GM23338 (cell line): ENCODE measurements around the gene ERC2.

ENCODE experiments used
- CTCF ChIP-seq, 2 experiments: fragments of 200-600 bp in 1 of 2; sonication (generic) in 1 of 2; conservative IDR thresholded peaks; 2 replicates each; pipeline versions ENCODE4 v1.5.1 to v1.6.1; 2016 to 2017; ENCODE audit warnings: antibody characterized with exemption in 2 of 2, low read depth in 2 of 2, mild to moderate bottlenecking in 2 of 2, moderate library complexity in 1 of 2
- EZH2 ChIP-seq: fragments of 200-600 bp; sonication (generic); IDR thresholded peaks from one replicate; pipeline ENCODE4 v1.8.0; 2017; ENCODE audit warnings: antibody characterized with exemption, mild to moderate bottlenecking, low read depth; ENCODE audit not compliant: unreplicated experiment
- REST ChIP-seq: IDR thresholded peaks from one replicate; pipeline ENCODE4 v1.6.1; 2018; ENCODE audit warnings: antibody characterized with exemption; ENCODE audit not compliant: unreplicated experiment

- TF ChIP-seq CTCF (conservative IDR thresholded peaks at IDR 0.05; ENCODE audit: low read depth in 2 of 2) (no peak), REST (no peak), EZH2 (no peak)
Observed at GRCh38 chr3:55854494-55854893, 613.8 kb downstream of the ERC2 start.
